Activated T-helper 1 cell treated with anti-CD3 and anti-CD28 coated beads, Interleukin-12 subunit alpha, Interleukin-12 subunit beta, Interleukin-2, Interleukin-4 antibody, amounts not matched to agents 30 ng/mL and 10 ng/mL and 1 ng/mL, durations not matched to agents 14 hours and 24 hours and 36 hours (primary cell): ENCODE results near the gene LIPA. TPM values are rescaled to one million over a fixed set of nuclear protein-coding genes. Genes with fewer than 3 reads are reported as not detected.
A peak's percentile ranks its signal among the peaks of the same experiment; 100 is the strongest.

Experiments used
- DNase-seq: peaks from one replicate; pipeline ENCODE4 v3.0.0; 2021; ENCODE audit warnings: low spot score
- H3K27ac Mint-ChIP-seq: one replicate; pipeline ENCODE4 v1.8.0; 2021; ENCODE audit warnings: mild to moderate bottlenecking, mixed read lengths
- H3K27me3 Mint-ChIP-seq: one replicate; pipeline ENCODE4 v1.8.0; 2022; ENCODE audit warnings: mild to moderate bottlenecking, moderate library complexity, mixed read lengths; ENCODE audit not compliant: insufficient read depth
- H3K36me3 Mint-ChIP-seq: one replicate; pipeline ENCODE4 v1.8.0; 2021; ENCODE audit warnings: low read depth, mixed read lengths
- H3K4me1 Mint-ChIP-seq: one replicate; pipeline ENCODE4 v1.8.0; 2021; ENCODE audit warnings: low read depth, mixed read lengths
- H3K4me3 Mint-ChIP-seq: one replicate; pipeline ENCODE4 v1.8.0; 2021; ENCODE audit warnings: mild to moderate bottlenecking, moderate library complexity, mixed read lengths
- H3K9me3 Mint-ChIP-seq: one replicate; pipeline ENCODE4 v1.8.0; 2021; ENCODE audit warnings: mixed read lengths
- intact Hi-C: fragments of 100-400 bp; cut with micrococcal nuclease; formaldehyde crosslinking; loops from one replicate; pipeline ENCODE4 v1.15.1; 2024
- total RNA-seq: library from RNA; stranded (reverse); gene quantifications from 2 replicates; pipeline ENCODE4 v1.2.3, GENCODE V29; 2022

The LIPA gene
- total RNA-seq, 1 donor from 2014 or later = 5.3 TPM

DNA sequence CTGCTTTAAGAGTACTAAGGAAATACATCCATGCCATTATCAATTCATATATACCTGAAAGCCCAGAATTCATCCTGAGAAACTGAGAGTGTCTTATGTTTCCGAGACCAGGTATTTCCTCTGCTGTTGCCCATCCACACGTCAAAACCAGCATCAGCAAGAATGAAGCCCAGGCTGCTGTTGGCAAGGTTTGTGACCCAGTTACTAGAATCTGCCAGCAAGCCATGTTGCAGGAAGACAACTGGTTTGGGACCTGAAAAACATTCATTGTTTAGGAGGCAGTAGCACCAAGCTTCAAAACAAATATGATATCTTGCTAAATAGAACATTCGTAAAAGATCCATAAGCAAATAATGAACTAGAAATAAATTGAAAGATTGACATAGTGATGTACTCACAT lies 23.4 kb downstream of the LIPA start:
- Mint-ChIP-seq H3K4me3 (no peak overlapping the region), H3K27ac (no peak overlapping the region), H3K9me3 (no peaks in the 10 kb centered on the region)

DNA sequence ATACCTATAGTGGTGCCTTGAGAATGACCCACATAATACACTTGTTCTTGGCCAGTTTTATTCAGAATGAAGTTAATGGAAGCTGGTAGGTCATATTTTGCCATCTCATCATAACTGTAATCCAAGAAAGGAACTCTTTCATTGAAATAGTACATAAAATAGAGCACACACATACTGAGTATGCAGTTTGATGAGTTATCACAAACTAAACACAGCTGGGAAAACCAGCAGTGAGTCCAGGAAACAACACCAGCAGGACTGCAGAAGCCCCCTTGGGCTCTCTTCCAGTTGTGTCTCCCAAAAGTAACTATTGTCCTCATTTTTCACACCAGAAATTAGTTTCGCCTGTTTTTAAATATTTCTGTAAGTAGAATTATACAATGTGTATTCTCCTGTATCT lies 24.7 kb downstream of the LIPA start:
- H3K4me1 Mint-ChIP-seq = no peaks in the 10 kb centered on the region
- H3K36me3 Mint-ChIP-seq = no peaks in the 10 kb centered on the region
- no peak overlapping the region for H3K4me3 Mint-ChIP-seq

More for the DNA sequence above, 23.4 kb downstream of the LIPA start:
- no peaks in the 10 kb centered on the region for H3K4me1 Mint-ChIP-seq
- no peaks in the 10 kb centered on the region for H3K36me3 Mint-ChIP-seq
- intact Hi-C loops = no loop called here
- H3K27me3 Mint-ChIP-seq = no peaks in the 10 kb centered on the region
- DNase-seq = no peak

DNA sequence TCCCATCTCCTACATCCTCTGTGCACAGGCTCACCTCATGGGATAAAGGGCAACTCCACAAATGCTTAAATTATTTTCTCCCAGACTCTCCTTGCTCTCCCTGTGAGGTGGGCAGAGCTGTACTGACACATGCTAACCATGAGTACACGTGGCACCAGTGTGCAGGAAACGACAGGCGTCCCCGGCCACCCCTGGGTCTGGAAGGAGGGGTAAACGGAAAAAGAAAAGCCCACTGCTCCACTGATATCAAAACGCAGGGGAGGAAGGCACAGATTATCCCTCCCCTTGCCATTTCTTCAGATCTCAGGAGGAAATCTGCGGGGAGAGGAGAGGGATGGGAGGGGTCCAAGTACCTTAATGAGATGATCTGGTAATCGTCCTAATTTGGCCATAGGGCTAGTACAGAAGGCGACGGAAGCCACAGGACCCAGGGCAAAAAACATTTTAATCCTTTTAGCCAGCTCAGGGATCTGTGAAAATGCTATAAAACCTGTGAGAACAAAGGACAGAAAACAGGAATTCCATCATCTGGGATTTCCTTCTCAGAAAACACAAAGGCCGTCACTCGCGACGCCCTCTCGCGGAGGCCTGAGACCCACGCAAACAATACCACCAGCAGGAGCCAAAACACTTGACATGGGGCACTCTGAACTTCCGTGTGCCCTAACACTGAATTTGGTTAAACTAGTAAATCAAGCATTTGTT lies 26.7 kb downstream of the LIPA start:
- Mint-ChIP-seq H3K4me1 (no peaks in the 10 kb centered on the region), H3K4me3 (no peak overlapping the region), H3K9me3 (no peaks in the 10 kb centered on the region), H3K36me3 (peaks cover 1% of the 10 kb centered on the region), H3K27ac (no peak overlapping the region), H3K27me3 (no peaks in the 10 kb centered on the region)
- intact Hi-C loops = no loop called here
- no peak for DNase-seq

More for the DNA sequence above, 24.7 kb downstream of the LIPA start:
- Mint-ChIP-seq H3K9me3 (no peaks in the 10 kb centered on the region), H3K27ac (no peak overlapping the region), H3K27me3 (no peaks in the 10 kb centered on the region)
- intact Hi-C loops = no loop called here
- DNase-seq = no peak

DNA sequence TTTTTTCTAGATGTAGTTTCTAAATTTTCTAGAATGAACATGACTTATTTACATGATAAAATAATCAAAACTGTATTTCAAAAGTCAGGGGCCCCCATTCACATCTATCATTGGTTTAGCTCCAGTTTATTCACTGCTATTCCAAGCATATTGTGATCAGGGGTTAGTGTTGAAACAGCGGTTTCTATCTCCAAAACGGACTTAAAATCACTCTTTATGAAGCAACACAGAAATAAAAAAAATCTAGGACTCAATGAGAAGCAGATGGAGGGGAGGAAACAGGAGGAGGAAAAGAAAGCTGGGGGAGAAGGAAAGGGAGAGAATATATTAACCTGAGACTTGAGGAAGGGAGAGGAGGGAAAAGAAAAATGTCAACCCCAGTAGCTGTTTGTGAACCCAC lies 29.7 kb downstream of the LIPA start:
- Mint-ChIP-seq H3K27ac (no peak overlapping the region), H3K27me3 (no peaks in the 10 kb centered on the region), H3K9me3 (no peaks in the 10 kb centered on the region), H3K4me1 (peaks cover 8% of the 10 kb centered on the region), H3K36me3 (peaks cover 1% of the 10 kb centered on the region), H3K4me3 (no peak overlapping the region)
- no peak for DNase-seq
- intact Hi-C loops = no loop called here

DNA sequence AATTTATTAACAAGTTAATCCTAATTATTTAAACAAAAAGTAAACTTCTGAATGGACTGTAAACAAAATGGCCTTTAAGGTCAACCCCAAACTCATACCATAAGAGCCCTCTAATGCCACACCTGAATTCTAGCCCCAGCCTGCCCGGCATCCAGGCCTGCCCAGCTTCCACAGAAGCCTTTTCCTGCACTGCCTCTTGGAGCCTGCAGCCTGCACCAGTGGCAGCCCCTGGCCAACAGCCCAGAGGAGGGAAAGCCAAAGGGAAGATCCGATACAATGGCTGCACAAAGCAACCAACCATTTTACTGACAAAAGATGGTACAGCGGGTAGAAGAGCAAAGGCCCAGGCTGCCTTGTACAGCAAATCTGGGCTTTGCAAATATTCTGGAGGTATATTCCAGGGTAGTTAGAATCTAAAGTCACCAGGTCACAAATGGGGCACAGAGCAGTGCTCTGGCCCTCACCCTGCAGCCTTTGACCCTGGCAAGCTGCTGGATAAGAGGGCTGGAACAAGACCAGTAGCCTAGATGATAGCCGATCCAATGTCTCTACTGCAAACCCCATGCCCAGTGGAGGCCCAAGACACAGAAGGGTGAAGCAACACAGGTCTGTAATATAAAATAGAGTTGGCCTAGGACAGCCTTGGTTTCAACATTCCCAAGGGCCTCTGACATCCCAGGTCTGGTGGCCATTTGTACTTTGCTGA lies 31.9 kb downstream of the LIPA start:
- DNase-seq = no peak
- H3K27ac Mint-ChIP-seq = no peak overlapping the region
- no peaks in the 10 kb centered on the region for H3K27me3 Mint-ChIP-seq
- intact Hi-C loops = no loop called here
- peaks cover 8% of the 10 kb centered on the region for H3K4me1 Mint-ChIP-seq
- H3K4me3 Mint-ChIP-seq = no peak overlapping the region
- peaks cover 1% of the 10 kb centered on the region for H3K36me3 Mint-ChIP-seq
- no peaks in the 10 kb centered on the region for H3K9me3 Mint-ChIP-seq

DNA sequence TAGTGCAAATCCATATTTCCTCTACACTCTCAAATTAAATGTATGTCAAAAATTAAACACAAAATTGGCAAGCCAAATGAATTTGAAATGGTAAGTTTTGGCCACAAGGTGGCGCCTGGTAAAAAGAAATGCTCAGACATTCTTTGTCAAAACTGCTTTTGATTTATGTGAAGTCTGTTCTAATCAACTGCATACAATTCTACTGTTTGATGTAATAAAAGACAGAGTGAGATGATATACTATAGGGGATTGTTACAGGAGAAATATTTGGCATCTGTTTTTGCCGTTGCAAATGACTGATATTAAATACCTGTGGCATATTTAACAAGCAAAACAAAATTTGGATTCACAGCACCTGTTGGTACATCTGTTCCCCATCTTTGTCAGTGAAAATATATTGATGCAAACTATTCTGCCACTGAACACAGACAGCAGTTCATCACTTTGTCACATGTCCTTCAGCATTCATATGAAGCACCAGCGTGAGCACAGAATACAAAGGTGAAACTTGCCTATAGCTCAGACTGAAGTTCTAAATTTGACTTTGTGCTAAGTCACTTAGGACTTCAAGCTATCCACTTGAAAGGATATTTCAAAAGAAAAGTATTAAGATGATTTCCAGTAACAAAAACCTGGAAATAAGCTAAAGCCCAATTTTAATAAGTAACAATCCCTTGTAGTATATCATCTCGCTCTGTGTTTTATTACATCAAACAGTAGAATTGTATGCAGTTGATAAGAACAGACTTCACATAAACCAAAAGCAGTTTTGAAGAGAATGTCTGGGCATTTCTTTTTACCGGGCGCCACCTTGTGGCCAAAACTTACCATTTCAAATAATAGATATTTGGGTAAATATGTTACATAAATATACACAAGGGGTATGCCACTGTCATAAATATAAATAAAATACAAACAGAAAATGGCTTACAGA lies 34.3 kb downstream of the LIPA start:
- intact Hi-C loops = loop anchor here (1.0 kb wide), 4 partner anchors 187 to 347 kb away; no protein-coding TSS in a partner anchor
- Mint-ChIP-seq H3K27ac (no peak overlapping the region), H3K27me3 (peaks cover 1% of the 10 kb centered on the region), H3K4me1 (peaks cover 17% of the 10 kb centered on the region), H3K36me3 (peaks cover 1% of the 10 kb centered on the region), H3K4me3 (no peak overlapping the region), H3K9me3 (no peaks in the 10 kb centered on the region)
- peak; percentile 22 for DNase-seq

DNA sequence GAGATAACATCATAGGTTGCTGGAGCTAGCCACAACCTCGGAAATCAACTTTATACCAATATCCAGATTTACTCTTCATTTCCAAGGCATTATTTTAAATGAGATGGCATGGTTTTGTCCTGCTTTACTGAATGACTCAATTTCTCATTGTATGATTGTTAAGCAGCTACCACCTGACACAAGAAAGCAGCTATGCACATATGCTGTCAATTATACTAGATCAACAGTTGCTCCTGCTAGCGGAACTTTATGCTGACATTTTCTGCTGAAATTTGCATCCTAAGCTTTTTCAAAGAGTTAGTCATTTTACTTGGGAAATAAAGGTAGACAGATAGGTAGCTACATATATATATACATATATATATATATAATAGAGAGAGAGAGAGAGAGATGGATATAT lies 35.5 kb downstream of the LIPA start:
- Mint-ChIP-seq H3K36me3 (peaks cover 1% of the 10 kb centered on the region), H3K27me3 (peaks cover 5% of the 10 kb centered on the region), H3K9me3 (no peaks in the 10 kb centered on the region), H3K4me1 (peaks cover 19% of the 10 kb centered on the region), H3K27ac (no peak overlapping the region), H3K4me3 (no peak overlapping the region)
- intact Hi-C loops = no loop called here
- DNase-seq = no peak

DNA sequence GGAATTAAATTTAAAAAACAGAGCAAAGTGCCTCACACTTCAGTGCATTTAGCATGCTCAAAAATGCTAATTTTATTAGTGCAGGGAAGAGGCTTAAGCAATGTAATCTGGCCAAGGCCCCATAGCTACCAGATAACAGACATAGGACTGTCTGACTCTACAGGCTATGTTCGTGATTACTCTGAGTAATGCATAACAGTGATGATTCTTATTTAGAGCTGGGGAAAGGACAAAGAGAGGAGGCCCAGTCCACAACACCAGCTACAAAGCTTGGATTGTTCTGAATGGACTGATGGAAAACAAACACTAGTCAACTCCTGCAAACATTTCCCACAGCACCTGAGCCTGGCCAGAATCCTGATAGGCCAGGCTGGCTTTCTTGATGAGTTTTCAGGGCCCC lies 36.1 kb downstream of the LIPA start:
- Mint-ChIP-seq H3K36me3 (no peaks in the 10 kb centered on the region), H3K27ac (no peak overlapping the region), H3K4me3 (no peak overlapping the region), H3K4me1 (peaks cover 19% of the 10 kb centered on the region), H3K9me3 (no peaks in the 10 kb centered on the region), H3K27me3 (peaks cover 11% of the 10 kb centered on the region)
- DNase-seq = no peak
- intact Hi-C loops = no loop called here

DNA sequence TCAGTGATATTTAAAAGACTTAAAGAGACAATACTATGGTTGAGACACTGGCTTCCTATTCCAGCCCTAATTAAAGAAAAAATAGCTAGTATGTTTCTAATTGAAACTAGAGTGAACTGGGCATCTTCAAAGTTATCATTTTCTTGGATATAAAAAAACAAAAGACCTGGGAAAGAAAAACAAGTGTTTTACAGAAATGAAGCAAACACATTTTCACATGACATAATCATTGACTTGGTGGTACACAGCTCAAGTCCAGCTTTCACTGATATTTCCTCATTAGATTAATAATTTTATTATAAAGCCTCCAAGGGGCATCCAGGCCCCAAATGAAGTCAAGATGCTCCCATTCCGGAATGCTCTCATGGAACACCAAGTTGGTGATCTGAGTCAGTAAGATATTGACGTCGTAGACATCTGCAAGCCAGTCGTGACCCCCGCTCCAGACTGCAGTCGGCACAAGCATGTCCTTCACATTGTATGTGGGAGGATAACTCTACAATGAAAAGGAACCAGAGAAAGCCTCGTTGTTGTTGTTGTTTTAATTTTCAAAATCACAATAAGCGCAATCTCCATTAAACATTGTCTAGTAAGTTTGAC lies 36.9 kb downstream of the LIPA start:
- Mint-ChIP-seq H3K4me3 (no peak overlapping the region), H3K36me3 (no peaks in the 10 kb centered on the region), H3K27ac (no peak overlapping the region), H3K4me1 (peaks cover 19% of the 10 kb centered on the region), H3K27me3 (peaks cover 19% of the 10 kb centered on the region), H3K9me3 (no peaks in the 10 kb centered on the region)
- DNase-seq = no peak
- intact Hi-C loops = no loop called here

DNA sequence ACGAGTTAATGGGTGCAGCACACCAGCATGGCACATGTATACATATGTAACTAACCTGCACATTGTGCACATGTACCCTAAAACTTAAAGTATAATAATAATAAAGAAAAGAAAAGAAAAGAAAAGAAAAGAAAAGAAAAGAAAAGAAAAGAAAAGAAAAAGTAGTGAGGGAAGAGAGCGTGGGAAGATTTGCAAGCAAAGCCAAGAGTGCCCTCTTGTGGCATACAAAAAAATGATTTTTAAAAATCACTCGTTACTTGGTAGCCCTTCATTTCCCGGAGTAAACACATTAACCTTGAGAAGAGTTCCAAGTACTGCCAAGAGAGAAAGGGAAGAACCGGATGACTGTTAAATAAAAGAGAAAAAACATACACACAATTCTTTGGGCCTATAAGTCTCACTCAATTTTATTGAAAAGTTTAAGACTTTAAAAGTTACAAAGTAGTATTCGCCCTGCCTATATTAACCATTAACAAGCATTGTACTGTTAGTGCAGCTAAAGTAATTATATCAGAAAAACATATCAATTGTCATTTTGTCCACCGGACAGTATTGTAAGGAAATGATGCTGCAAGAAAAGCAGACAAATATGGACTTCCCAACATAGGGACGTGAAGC lies 38.3 kb downstream of the LIPA start:
- peaks cover 19% of the 10 kb centered on the region for H3K4me1 Mint-ChIP-seq
- no peak overlapping the region for H3K4me3 Mint-ChIP-seq
- peaks cover 30% of the 10 kb centered on the region for H3K27me3 Mint-ChIP-seq
- H3K27ac Mint-ChIP-seq = no peak overlapping the region
- H3K36me3 Mint-ChIP-seq = no peaks in the 10 kb centered on the region
- no peak for DNase-seq
- intact Hi-C loops = loop anchor here (1.0 to 2.0 kb wide), 3 partner anchors 183 to 648 kb away; no protein-coding TSS in a partner anchor
- no peaks in the 10 kb centered on the region for H3K9me3 Mint-ChIP-seq

DNA sequence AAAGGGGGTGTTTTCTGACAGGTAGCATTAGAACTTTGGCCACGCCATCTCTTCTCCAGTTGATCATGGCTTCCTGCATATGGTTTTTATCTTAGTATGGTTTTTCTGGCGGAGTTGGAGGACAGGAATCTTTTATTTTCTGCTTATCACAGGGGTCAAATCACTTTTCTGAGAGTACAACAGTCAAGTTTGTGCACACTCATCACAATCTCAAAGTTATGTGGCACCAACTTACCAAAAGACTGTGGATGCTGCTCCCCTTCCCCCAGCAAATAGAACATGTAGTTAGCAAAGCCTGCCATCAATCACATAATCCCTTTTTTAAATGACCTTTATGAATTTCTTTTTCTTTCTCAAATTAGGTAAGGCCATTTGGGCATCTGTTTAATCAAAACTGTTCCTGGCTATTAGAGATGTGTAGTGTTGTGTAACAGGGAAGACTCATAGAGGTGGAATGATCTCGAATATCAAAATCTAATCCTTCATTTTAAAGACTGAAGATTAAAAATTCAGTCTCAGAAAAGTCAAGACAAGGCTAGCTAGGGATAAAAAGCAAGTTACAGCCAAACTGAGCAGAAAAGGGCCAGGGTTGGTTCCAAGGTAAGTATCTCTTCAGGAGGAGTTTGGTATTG lies 40.7 kb downstream of the LIPA start:
- intact Hi-C loops = loop anchor here (2.0 kb wide), 1 partner anchor 376 kb away; no protein-coding TSS in a partner anchor
- Mint-ChIP-seq H3K4me3 (no peak overlapping the region), H3K36me3 (no peaks in the 10 kb centered on the region), H3K9me3 (no peaks in the 10 kb centered on the region), H3K27me3 (peaks cover 34% of the 10 kb centered on the region), H3K4me1 (peaks cover 21% of the 10 kb centered on the region), H3K27ac (no peak overlapping the region)
- no peak for DNase-seq

DNA sequence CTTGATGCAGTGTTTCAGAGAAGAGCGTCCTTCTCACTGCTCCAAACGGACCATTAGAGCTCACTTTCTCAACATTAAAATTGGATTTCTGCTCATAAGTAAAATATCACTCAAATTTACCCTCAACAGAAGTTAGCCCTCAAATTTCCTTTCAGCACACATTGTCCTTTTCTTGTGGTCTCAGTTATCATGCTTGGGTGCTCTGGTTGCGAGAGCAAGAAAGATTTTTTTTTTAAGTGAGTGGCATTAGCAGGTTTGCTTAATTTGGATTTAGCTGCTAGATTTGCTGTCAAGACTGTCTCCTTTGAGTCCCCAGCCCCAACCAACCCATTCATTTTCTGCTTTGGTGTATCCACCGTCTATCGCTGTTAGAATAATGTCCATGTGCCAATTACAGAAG lies 41.9 kb downstream of the LIPA start:
- H3K9me3 Mint-ChIP-seq = no peaks in the 10 kb centered on the region
- peaks cover 34% of the 10 kb centered on the region for H3K27me3 Mint-ChIP-seq
- no peak for DNase-seq
- intact Hi-C loops = loop anchor here (2.0 kb wide), 1 partner anchor 375 kb away; no protein-coding TSS in a partner anchor
- peaks cover 21% of the 10 kb centered on the region for H3K4me1 Mint-ChIP-seq
- no peak overlapping the region for H3K27ac Mint-ChIP-seq
- no peak overlapping the region for H3K4me3 Mint-ChIP-seq
- no peaks in the 10 kb centered on the region for H3K36me3 Mint-ChIP-seq
